H9 (cell line): ENCODE measurements around the gene CDC42EP4. TPM values are rescaled to one million over a fixed set of nuclear protein-coding genes. Genes with fewer than 3 reads are reported as not detected.

Experiments used
- DNase-seq: peaks from one replicate; pipeline ENCODE4 v3.0.0-alpha.2; 2017
- H2AFZ ChIP-seq: one replicate; pipeline ENCODE4 v1.6.1; 2013; ENCODE audit warnings: mild to moderate bottlenecking, low read length, control low read depth, moderate library complexity
- H2AK5ac ChIP-seq: 2 replicates; pipeline ENCODE4 v1.6.1; 2013; ENCODE audit warnings: low read length, control low read depth, mixed read lengths; ENCODE audit not compliant: insufficient read length
- H2BK120ac ChIP-seq: one replicate; pipeline ENCODE4 v1.6.1; 2013; ENCODE audit warnings: low read depth, mild to moderate bottlenecking, low read length, control low read depth, inconsistent platforms; ENCODE audit not compliant: poor library complexity, severe bottlenecking
- H2BK12ac ChIP-seq: 2 replicates; pipeline ENCODE4 v1.6.1; 2013; ENCODE audit warnings: low read length, control low read depth, mixed read lengths, low read depth; ENCODE audit not compliant: insufficient read length
- H2BK15ac ChIP-seq: 2 replicates; pipeline ENCODE4 v1.6.1; 2013; ENCODE audit warnings: low read depth, low read length, control low read depth
- H2BK20ac ChIP-seq: one replicate; pipeline ENCODE4 v1.6.1; 2013; ENCODE audit warnings: low read depth, mild to moderate bottlenecking, low read length, control low read depth, inconsistent platforms; ENCODE audit not compliant: poor library complexity, severe bottlenecking
- H2BK5ac ChIP-seq: 2 replicates; pipeline ENCODE4 v1.6.1; 2013; ENCODE audit warnings: low read length, control low read depth, mixed read lengths; ENCODE audit not compliant: insufficient read length
- H3K14ac ChIP-seq: 2 replicates; pipeline ENCODE4 v1.6.1; 2013; ENCODE audit warnings: low read length, control low read depth; ENCODE audit not compliant: insufficient read depth
- H3K18ac ChIP-seq: 2 replicates; pipeline ENCODE4 v1.6.1; 2013; ENCODE audit warnings: low read depth, mild to moderate bottlenecking, mixed read lengths, low read length, control low read depth; ENCODE audit not compliant: insufficient read length
- H3K23ac ChIP-seq: 2 replicates; pipeline ENCODE4 v1.6.1; 2013; ENCODE audit warnings: low read length, control low read depth, mixed read lengths, low read depth; ENCODE audit not compliant: insufficient read length
- H3K23me2 ChIP-seq: 2 replicates; pipeline ENCODE4 v1.6.1; 2013; ENCODE audit warnings: low read depth, mild to moderate bottlenecking, mixed read lengths, low read length, control low read depth; ENCODE audit not compliant: insufficient read length, poor library complexity, severe bottlenecking
- H3K27ac ChIP-seq: 2 replicates; pipeline ENCODE4 v1.5.1; 2013; ENCODE audit warnings: low read length, control low read depth, mixed read lengths, low read depth; ENCODE audit not compliant: insufficient read length
- H3K27me3 ChIP-seq: 2 replicates; pipeline ENCODE4 v1.6.1; 2013; ENCODE audit warnings: low read length, control low read depth, inconsistent platforms; ENCODE audit not compliant: insufficient read depth
- H3K4ac ChIP-seq: 2 replicates; pipeline ENCODE4 v1.6.1; 2013; ENCODE audit warnings: low read depth, mild to moderate bottlenecking, control low read depth, inconsistent platforms, low read length, moderate library complexity
- H3K4me1 ChIP-seq: 2 replicates; pipeline ENCODE4 v1.6.1; 2013; ENCODE audit warnings: low read length, control low read depth, inconsistent platforms; ENCODE audit not compliant: insufficient read depth
- H3K4me2 ChIP-seq: 2 replicates; pipeline ENCODE4 v1.6.1; 2013; ENCODE audit warnings: low read length, control low read depth, mixed read lengths; ENCODE audit not compliant: insufficient read length, insufficient read depth
- H3K56ac ChIP-seq: 2 replicates; pipeline ENCODE4 v1.6.1; 2013; ENCODE audit warnings: low read depth, mild to moderate bottlenecking, mixed read lengths, low read length, control low read depth; ENCODE audit not compliant: insufficient read length
- H3K79me1 ChIP-seq: 2 replicates; pipeline ENCODE4 v1.6.1; 2013; ENCODE audit warnings: low read depth, mild to moderate bottlenecking, moderate library complexity, low read length, control low read depth, inconsistent platforms; ENCODE audit not compliant: insufficient read depth, poor library complexity, severe bottlenecking
- H3K79me2 ChIP-seq: 2 replicates; pipeline ENCODE4 v1.6.1; 2013; ENCODE audit warnings: low read length, control low read depth, inconsistent platforms; ENCODE audit not compliant: insufficient read depth
- H3K9ac ChIP-seq: 2 replicates; pipeline ENCODE4 v1.6.1; 2013; ENCODE audit warnings: low read length, control low read depth, mixed read lengths; ENCODE audit not compliant: insufficient read length; ENCODE audit errors: extremely low read depth
- H3K9me3 ChIP-seq: one replicate; pipeline ENCODE4 v1.6.1; 2013; ENCODE audit warnings: low read depth, low read length, inconsistent platforms; ENCODE audit not compliant: control insufficient read depth
- H3T11ph ChIP-seq: one replicate; pipeline ENCODE4 v1.6.1; 2013; ENCODE audit warnings: mild to moderate bottlenecking, low read length, control low read depth, inconsistent platforms
- H4K20me1 ChIP-seq: one replicate; pipeline ENCODE4 v1.6.1; 2013; ENCODE audit not compliant: control insufficient read depth, insufficient read length, insufficient read depth
- H4K5ac ChIP-seq: 2 replicates; pipeline ENCODE4 v1.6.1; 2013; ENCODE audit warnings: low read depth, mild to moderate bottlenecking, mixed read lengths, low read length, control low read depth; ENCODE audit not compliant: insufficient read length
- H4K8ac ChIP-seq: replicated peaks from 2 replicates; pipeline ENCODE4 v1.6.1; 2013; ENCODE audit warnings: low read length, control low read depth, mixed read lengths, low read depth; ENCODE audit not compliant: insufficient read length
- H4K91ac ChIP-seq: 2 replicates; pipeline ENCODE4 v1.6.1; 2013; ENCODE audit warnings: low read depth, mild to moderate bottlenecking, moderate library complexity, mixed read lengths, low read length, control low read depth; ENCODE audit not compliant: insufficient read length
- H3K27ac Mint-ChIP-seq, 3 experiments: 2 replicates in 2 of 3; 3 replicates in 1 of 3; pipeline ENCODE4 v1.8.0; 2020 to 2021; ENCODE audit warnings: mixed read lengths in 3 of 3, mild to moderate bottlenecking in 1 of 3, moderate library complexity in 1 of 3
- H3K27me3 Mint-ChIP-seq: 2 replicates; pipeline ENCODE4 v1.8.0; 2021; ENCODE audit warnings: low read depth, mild to moderate bottlenecking, moderate library complexity, mixed read lengths
- H3K36me3 Mint-ChIP-seq, 3 experiments: 2 replicates in 2 of 3; 3 replicates in 1 of 3; pipeline ENCODE4 v1.8.0; 2020 to 2021; ENCODE audit warnings: low read depth in 3 of 3, mixed read lengths in 3 of 3; ENCODE audit not compliant: insufficient read depth in 1 of 3
- H3K4me1 Mint-ChIP-seq, 2 experiments: 2 replicates each; pipeline ENCODE4 v1.8.0; 2020; ENCODE audit warnings: mixed read lengths in 2 of 2
- H3K4me3 Mint-ChIP-seq, 2 experiments: 2 replicates in 1 of 2; 3 replicates in 1 of 2; pipeline ENCODE4 v1.8.0; 2020 to 2021; ENCODE audit warnings: mild to moderate bottlenecking in 2 of 2, mixed read lengths in 2 of 2, moderate library complexity in 1 of 2
- H3K9me3 Mint-ChIP-seq, 2 experiments: 2 replicates in 1 of 2; 3 replicates in 1 of 2; pipeline ENCODE4 v1.8.0; 2020; ENCODE audit warnings: mild to moderate bottlenecking in 2 of 2, mixed read lengths in 2 of 2, moderate library complexity in 1 of 2
- WGBS: extraction: QIAGEN DNeasy Blood & Tissue Kit; methylation state at CpG from one replicate; pipeline ENCODE4 v1.1.7; 2013; ENCODE audit warnings: missing lambda C conversion rate, low lambda C conversion rate, mixed read lengths; ENCODE audit not compliant: insufficient read length; ENCODE audit errors: extremely low coverage; 5-methylcytosine and 5-hydroxymethylcytosine counted together
- total RNA-seq: library from RNA; stranded (reverse); gene quantifications from 2 replicates; pipeline ENCODE4 v1.2.1, GENCODE V29; 2021
- TF ChIP-seq, protein P1 (sequence below): fragments of 200-600 bp; sonication (generic); conservative IDR thresholded peaks from 3 replicates; pipeline ENCODE4 v1.8.0; 2021; ENCODE audit warnings: antibody characterized with exemption, mild to moderate bottlenecking

Gene CDC42EP4
- total RNA-seq, 1 experiment from 2014 or later = 27.1 TPM

DNA sequence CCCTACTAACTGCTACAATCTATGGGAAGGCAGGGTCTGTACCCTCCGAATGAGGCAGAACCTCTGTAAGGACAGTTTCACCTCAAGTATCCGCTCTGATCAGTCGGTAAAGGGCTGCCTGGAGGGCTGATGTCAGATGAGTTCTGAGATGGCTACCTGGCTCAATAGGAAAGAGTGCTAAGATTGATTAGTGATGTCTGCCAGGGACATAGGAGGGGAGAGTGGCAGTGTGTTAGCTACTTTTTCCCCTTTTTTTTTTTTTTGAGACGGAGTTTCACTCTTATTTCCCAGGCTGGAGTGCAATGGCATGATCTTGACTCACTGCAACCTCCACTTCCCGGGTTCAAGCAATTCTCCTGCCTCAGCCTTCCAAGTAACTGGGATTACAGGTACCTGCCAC lies 39.1 kb upstream of the CDC42EP4 start:
- no peak overlapping the region for H2BK15ac ChIP-seq

More for the DNA sequence above, 39.1 kb upstream of the CDC42EP4 start:
- no peak for DNase-seq
- Mint-ChIP-seq H3K4me1 (peaks cover 26 to 31% of the 10 kb centered on the region in 2 experiments), H3K4me3 (no peak overlapping the region), H3K27ac (0 out of 7 replicates have a peak overlapping the region, but pooled peaks of 1 of the 3 experiments have one; percentile 68), H3K36me3 (peaks cover 0 to 16% (median 0%) of the 10 kb centered on the region in 3 experiments; a peak in 3 of 7 replicates), H3K27me3 (no peaks in the 10 kb centered on the region; the same call in none of the 2 replicates), H3K9me3 (no peaks in the 10 kb centered on the region)
- no peak overlapping the region for H4K8ac ChIP-seq
- no peak overlapping the region for H3K18ac ChIP-seq
- no peaks in the 10 kb centered on the region for H3K4me1 ChIP-seq
- no peaks in the 10 kb centered on the region for H3K79me1 ChIP-seq
- no peak overlapping the region for H2BK12ac ChIP-seq
- H3K14ac ChIP-seq = no peak overlapping the region
- no peak overlapping the region for H3T11ph ChIP-seq
- no peak overlapping the region for H3K4me2 ChIP-seq
- H3K9me3 ChIP-seq = no peaks in the 10 kb centered on the region
- H4K20me1 ChIP-seq = no peaks in the 10 kb centered on the region
- no peaks in the 10 kb centered on the region for H3K79me2 ChIP-seq
- TF ChIP-seq, protein P1, sequence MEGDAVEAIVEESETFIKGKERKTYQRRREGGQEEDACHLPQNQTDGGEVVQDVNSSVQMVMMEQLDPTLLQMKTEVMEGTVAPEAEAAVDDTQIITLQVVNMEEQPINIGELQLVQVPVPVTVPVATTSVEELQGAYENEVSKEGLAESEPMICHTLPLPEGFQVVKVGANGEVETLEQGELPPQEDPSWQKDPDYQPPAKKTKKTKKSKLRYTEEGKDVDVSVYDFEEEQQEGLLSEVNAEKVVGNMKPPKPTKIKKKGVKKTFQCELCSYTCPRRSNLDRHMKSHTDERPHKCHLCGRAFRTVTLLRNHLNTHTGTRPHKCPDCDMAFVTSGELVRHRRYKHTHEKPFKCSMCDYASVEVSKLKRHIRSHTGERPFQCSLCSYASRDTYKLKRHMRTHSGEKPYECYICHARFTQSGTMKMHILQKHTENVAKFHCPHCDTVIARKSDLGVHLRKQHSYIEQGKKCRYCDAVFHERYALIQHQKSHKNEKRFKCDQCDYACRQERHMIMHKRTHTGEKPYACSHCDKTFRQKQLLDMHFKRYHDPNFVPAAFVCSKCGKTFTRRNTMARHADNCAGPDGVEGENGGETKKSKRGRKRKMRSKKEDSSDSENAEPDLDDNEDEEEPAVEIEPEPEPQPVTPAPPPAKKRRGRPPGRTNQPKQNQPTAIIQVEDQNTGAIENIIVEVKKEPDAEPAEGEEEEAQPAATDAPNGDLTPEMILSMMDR = no peak
- H3K27me3 ChIP-seq = no peaks in the 10 kb centered on the region
- no peaks in the 10 kb centered on the region for H3K23me2 ChIP-seq
- no peak overlapping the region for H4K91ac ChIP-seq
- no peak overlapping the region for H2BK5ac ChIP-seq
- H4K5ac ChIP-seq = no peak overlapping the region
- no CpG with 5 or more reads among the region's 5 CpGs for WGBS
- H2AFZ ChIP-seq = no peak overlapping the region
- H3K23ac ChIP-seq = no peak overlapping the region
- no peak overlapping the region for H2BK20ac ChIP-seq
- no peak overlapping the region for H3K56ac ChIP-seq
- H2BK120ac ChIP-seq = no peak overlapping the region
- H3K9ac ChIP-seq = no peak overlapping the region
- no peak overlapping the region for H3K27ac ChIP-seq
- H2AK5ac ChIP-seq = no peak overlapping the region
- no peak overlapping the region for H3K4ac ChIP-seq
